Pancreas (tissue), 10 donors: Measurements from ENCODE around the gene CSNK1G1. TPM values are rescaled to one million over a fixed set of nuclear protein-coding genes. Genes with fewer than 3 reads are reported as not detected.
A peak's percentile ranks its signal among the peaks of the same experiment; 100 is the strongest.

Experiments
- ATAC-seq, 4 donors: fragments of 200-7000 bp; cut with Tn5 transposase; one replicate each; pipeline versions ENCODE4 v1.8.0 to v1.9.1; 2020; ENCODE audit warnings: mild to moderate bottlenecking in 4 of 4, moderate library complexity in 4 of 4
- DNase-seq, 6 donors: peaks; one replicate each; pipeline ENCODE4 v3.0.0-alpha.2; 2020
- FAIRE-seq: peaks from 2 replicates; lab custom pipeline; 2012; peaks lifted over from hg19 to GRCh38; lab: Jason Lieb, UNC
- H3K27ac ChIP-seq, 4 donors: fragments of 200-600 bp; sonication (generic); 1 replicate in 3 of 4; 2 replicates in 1 of 4; pipeline versions ENCODE4 v1.5.0 to v1.8.0; 2020
- H3K27me3 ChIP-seq, 4 donors: fragments of 200-600 bp; one replicate each; pipeline ENCODE4 v1.8.0; 2021
- H3K36me3 ChIP-seq, 3 donors: fragments of 200-600 bp; sonication (generic) in 1 of 3; one replicate each; pipeline versions ENCODE4 v1.5.0 to v1.8.0; 2020 to 2021
- H3K4me1 ChIP-seq, 3 donors: fragments of 200-600 bp; one replicate each; pipeline ENCODE4 v1.8.0; 2021
- H3K4me3 ChIP-seq, 4 donors: fragments of 200-600 bp; sonication (generic) in 2 of 4; one replicate each; pipeline versions ENCODE4 v1.5.0 to v1.8.0; 2020 to 2021
- H3K9me3 ChIP-seq, 4 donors: fragments of 200-600 bp; one replicate each; pipeline ENCODE4 v1.8.0; 2021
- CTCF ChIP-seq, 4 donors: fragments of 200-600 bp; sonication (generic) in 3 of 4; IDR thresholded peaks; one replicate each; pipeline versions ENCODE4 v1.5.0 to v1.8.0; 2021; ENCODE audit warnings: antibody characterized with exemption in 4 of 4
- WGBS, 2 donors: extraction: QIAGEN DNeasy Blood & Tissue Kit; methylation state at CpG; one replicate each; pipeline ENCODE4 v1.1.7; 2013; 5-methylcytosine and 5-hydroxymethylcytosine counted together
- intact Hi-C, 3 donors: fragments of 100-400 bp; cut with DNase I; formaldehyde crosslinking; loops; one replicate each; pipeline versions ENCODE4 v1.11.1 to v1.14.2; 2022
- polyA plus RNA-seq, 2 donors: library from polyadenylated mRNA; stranded (reverse); fragments of 200-250 nt; gene quantifications; one replicate each; pipeline ENCODE4 v1.2.3, GENCODE V29; 2013
- total RNA-seq, 6 donors: library from RNA; stranded (reverse); fragmentation: NEBNext Ultra II Directional in 4 of 6; extraction: Animal tissue kit (Norgen Biotek cat#: 25700) in 4 of 6; gene quantifications; one replicate each; pipeline versions ENCODE4 v1.2.1 to v1.2.4, GENCODE V29; 2021 to 2023
- donor health status: healthy with polysubstance abuse.
- donor health status: DM: no; HTN: no; CAD: no; lungs with moderate emphysema.
- donor health status: DM: no; HTN: no; CAD: no.
- donor health status: control.
- donor health status: control.
- donor health status: Bipolar disorder and iron deficiency.
- donor health status: DM: yes; HTN: yes; CAD: no.
- donor health status: DM: no; HTN: no; CAD: no.
- donor health status: DM: no; HTN: no; CAD: no.
- donor health status: DM: yes; HTN: yes; CAD: no.

Gene CSNK1G1
- total and polyA plus RNA-seq, 8 donors = 2.4 to 12.1 (median 7.0) TPM

DNA sequence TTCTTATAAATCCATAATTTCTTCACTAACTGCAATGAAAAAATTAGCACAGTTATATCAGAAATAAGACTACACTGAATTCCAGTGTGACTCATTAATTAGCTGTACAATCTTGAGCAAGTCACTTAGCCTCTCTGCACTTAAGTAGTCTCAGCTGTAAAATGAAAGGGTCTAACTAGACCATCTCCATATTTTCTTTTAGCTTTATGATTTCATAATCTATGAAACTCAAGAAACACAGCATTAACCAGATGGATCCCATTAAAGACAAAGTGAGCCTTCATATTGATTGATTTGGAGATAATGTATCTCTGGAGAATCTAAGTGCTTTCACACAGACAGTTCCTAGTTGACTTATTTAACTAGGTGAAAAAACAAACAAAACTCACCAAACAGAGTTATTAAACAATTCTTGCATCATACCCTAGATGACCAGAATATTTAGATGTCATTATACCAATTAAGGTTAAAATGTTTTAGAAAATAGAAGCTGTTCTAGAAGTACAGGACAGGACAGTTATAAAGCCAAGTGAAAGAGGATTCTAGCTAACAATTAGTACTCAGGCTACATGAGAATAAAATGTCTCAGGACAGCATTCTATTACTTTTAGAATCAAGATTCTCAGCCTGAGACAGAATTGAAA lies 11.2 kb downstream of the CSNK1G1 start:
- DNase-seq (no peak), FAIRE-seq (peak; percentile 47), ATAC-seq (peak in 1 of 4 donors; percentile 34)
- Histone ChIP-seq H3K27ac (no peak overlapping the region), H3K4me3 (no peak overlapping the region), H3K36me3 (no peaks in the 10 kb centered on the region), H3K4me1 (peaks cover 4 to 13% (median 8%) of the 10 kb centered on the region in 3 donors), H3K9me3 (no peaks in the 10 kb centered on the region), H3K27me3 (no peaks in the 10 kb centered on the region)
- no peak for TF ChIP-seq CTCF (IDR thresholded peaks at IDR 0.05)
- intact Hi-C loops = no loop called here

GRCh38 chr15:64343841-64344240 lies 12.1 kb downstream of the CSNK1G1 start:
- 85 to 93% methylated on average over 2 of the region's 2 CpGs for WGBS, 2 donors
- intact Hi-C loops = no loop called here
- ATAC-seq = no peak
- Histone ChIP-seq H3K27ac (no peak overlapping the region), H3K4me1 (peaks cover 4 to 13% (median 8%) of the 10 kb centered on the region in 3 donors), H3K36me3 (no peaks in the 10 kb centered on the region), H3K27me3 (no peaks in the 10 kb centered on the region), H3K9me3 (no peaks in the 10 kb centered on the region), H3K4me3 (no peak overlapping the region)
- TF ChIP-seq CTCF (IDR thresholded peaks at IDR 0.05) = no peak
- no peak for FAIRE-seq
- no peak for DNase-seq

- H3K4me1 ChIP-seq = peaks cover 4 to 13% (median 8%) of the 10 kb centered on the region in 3 donors
- intact Hi-C loops = no loop called here
- DNase-seq = no peak
- TF ChIP-seq CTCF (IDR thresholded peaks at IDR 0.05) = no peak
- no peak overlapping the region for H3K27ac ChIP-seq
- H3K9me3 ChIP-seq = no peaks in the 10 kb centered on the region
- no peak overlapping the region for H3K4me3 ChIP-seq
- no peaks in the 10 kb centered on the region for H3K27me3 ChIP-seq
- H3K36me3 ChIP-seq = no peaks in the 10 kb centered on the region
- FAIRE-seq = no peak
- ATAC-seq = no peak
Observed at GRCh38 chr15:64343222-64343621, 12.8 kb downstream of the CSNK1G1 start.

DNA sequence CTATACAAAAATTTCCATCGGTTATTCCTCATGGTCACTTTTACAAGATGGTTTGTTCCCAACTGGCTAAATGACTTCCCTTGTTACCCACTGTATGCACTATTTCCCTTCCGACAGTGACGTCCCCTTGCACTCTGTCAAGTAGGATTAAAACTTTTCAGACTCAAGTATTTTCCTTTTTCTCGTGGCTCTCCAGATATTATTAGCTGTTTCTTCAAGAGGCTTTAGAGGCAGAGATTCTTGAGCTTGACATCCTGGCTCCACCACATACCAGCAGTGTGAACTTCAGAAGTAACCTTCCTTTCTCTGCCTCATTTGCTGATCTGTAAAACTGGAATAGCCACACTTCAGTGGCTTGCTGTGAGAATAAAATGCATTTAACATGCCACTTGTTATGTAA lies 14.0 kb downstream of the CSNK1G1 start:
- Histone ChIP-seq H3K27ac (no peak overlapping the region), H3K27me3 (no peaks in the 10 kb centered on the region), H3K9me3 (no peaks in the 10 kb centered on the region), H3K4me1 (peaks cover 4 to 13% (median 8%) of the 10 kb centered on the region in 3 donors), H3K36me3 (no peaks in the 10 kb centered on the region), H3K4me3 (no peak overlapping the region)
- FAIRE-seq (no peak), DNase-seq (no peak), ATAC-seq (no peak)
- intact Hi-C loops = no loop called here
- TF ChIP-seq CTCF (IDR thresholded peaks at IDR 0.05) = no peak
- WGBS, 2 donors = 91 to 96% methylated on average over 4 of the region's 4 CpGs

DNA sequence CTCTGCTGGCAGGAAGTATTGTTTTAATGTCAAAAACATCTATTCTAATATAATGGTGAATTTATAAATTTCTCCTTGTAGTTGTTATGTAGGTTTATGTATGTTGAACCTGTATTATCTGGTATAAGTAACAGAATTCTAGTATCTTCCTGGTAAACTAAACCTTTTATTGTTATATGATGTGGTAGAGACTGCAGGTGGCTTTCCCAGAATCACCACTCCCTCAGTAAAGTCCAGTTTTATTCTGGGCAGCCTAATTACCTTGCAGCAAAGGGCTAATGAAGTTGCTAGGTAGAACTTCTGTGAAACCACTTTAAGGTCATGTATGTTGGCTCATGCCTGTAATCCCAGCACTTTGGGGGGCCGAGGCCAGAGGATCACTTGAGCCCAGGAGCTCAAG lies 15.6 kb downstream of the CSNK1G1 start:
- ATAC-seq (no peak), DNase-seq (no peak), FAIRE-seq (no peak)
- Histone ChIP-seq H3K4me1 (peaks cover 4 to 13% (median 8%) of the 10 kb centered on the region in 3 donors), H3K4me3 (no peak overlapping the region), H3K9me3 (no peaks in the 10 kb centered on the region), H3K27ac (no peak overlapping the region), H3K27me3 (no peaks in the 10 kb centered on the region), H3K36me3 (no peaks in the 10 kb centered on the region)
- WGBS, 2 donors = 95 to 97% methylated on average over 1 of the region's 1 CpG
- TF ChIP-seq CTCF (IDR thresholded peaks at IDR 0.05) = no peak
- intact Hi-C loops = no loop called here
